Measurements from ENCODE around the gene SHISA6.
"Not testable (repeated sequence)": the region's sequence is repeated elsewhere in the genome, so short reads cannot be mapped to it uniquely, and the experiment has no call there.

The SHISA6 gene

DNA sequence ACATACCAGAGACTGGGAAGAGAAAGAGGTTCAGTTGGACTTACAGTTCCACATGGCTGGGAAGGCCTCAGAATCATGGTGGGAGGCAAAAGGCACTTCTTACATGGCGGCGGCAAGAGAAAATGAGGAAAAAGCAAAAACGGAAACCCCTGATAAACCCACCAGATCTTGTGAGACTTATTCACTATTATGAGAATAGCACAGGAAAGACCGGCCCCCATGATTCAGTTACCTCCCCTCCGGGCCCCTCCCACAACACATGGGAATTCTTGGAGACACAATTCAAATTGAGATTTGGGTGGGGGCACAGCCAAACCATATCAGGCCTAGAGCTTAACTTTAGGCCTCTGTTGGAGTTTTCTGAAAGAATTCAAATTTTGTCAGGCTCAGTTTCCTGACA, 60.9 kb downstream of the SHISA6 start:
- not testable (repeated sequence) for H3K4me3 ChIP-seq (ENCODE audit: low read depth, low read length)

DNA sequence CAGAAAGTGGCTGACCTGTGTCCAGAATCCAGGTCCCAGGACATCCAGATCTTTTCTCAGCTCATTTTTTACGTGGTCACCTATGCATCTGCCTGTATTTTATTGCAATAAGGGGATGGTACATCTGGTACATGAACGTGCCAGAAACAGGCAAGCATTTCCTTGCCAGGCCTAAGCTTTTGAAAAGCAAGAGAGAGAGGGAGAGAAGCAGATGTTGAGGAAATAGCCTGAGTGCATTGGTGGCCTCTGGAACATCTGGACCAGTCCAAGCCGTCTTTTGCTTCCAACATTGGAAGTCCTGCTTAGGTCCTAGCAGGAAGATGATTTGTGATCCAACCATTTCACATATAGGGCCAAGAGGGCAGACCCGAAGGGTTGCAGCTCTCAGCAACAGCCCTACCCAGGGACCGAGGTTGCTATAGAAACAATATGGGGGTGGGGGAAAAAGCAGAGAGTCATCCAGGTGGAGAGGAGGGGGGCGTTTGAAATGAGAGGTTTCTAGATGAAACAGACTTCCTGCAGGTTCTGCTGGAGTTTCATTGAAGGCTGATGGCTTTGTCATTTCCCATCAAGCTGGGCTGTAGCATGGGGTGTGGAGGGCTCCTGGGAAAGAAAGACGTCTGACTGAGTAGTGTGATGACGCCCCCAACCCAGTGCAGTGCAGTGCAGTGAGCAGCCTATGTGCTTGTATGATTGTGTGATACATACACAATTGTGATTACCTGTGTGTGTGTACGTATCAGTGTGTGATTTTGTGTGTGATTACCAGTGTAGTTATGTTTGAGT, 61.6 kb downstream of the SHISA6 start:
- H3K4me3 ChIP-seq (ENCODE audit: low read depth, low read length) = no peak overlapping the region

DNA sequence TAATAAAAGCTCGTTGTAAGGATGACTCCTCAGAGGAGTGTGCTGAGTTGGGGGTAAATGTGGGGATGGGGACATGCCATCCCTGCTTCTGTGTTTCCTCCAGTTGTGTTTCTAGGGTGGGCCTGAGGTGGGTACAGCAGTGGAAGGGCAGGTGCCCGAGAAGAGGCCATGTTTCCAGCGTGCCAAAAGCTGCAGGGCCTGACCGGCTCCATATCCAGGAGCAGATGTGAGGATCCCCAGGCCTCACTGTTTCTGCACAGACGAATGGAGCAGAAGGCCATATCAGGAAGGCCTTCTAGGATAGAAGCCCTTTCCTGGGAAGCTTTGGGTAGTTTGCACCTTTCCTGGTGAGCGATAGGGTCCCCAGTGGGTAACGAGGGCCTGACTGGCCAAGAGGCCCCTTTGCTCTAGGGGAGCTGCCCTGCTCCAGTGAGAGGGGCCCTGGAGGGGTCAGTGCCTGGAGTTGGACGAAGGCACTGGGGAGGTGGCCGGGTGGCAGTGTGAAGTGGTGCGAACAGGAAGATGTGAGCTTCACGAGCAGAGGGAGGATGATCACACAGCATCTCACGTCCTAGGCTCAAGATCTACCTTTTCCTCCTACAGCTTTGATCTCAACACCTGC, 62.9 kb downstream of the SHISA6 start:
- no peak overlapping the region for H3K4me3 ChIP-seq (ENCODE audit: low read depth, low read length)

GRCh38 chr17:11304568-11304967, 63.6 kb downstream of the SHISA6 start:
- no peak overlapping the region for H3K4me3 ChIP-seq (ENCODE audit: low read depth, low read length)

DNA sequence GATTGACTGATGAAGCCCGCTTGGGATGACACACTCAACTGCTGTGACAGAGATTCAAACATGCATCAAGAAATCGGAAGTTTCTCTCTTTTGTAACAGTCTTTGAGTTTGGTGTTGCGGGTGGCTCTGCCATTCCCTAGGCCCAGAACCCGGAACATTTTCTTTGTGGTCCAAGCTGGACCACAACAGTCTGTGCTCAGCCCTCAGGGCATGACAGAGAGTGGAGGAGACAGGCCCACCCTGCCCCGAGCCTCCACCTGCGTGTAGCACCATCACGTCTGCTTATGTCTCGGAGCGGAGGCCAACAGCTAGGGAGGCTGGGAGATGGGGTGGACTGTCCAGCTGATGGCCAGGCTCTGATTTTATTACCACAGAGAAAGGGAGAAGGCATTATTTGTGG, 64.5 kb downstream of the SHISA6 start:
- no peak overlapping the region for H3K4me3 ChIP-seq (ENCODE audit: low read depth, low read length)

- no peak overlapping the region for H3K4me3 ChIP-seq (ENCODE audit: low read depth, low read length)
Observed at GRCh38 chr17:11308531-11308930, 67.5 kb downstream of the SHISA6 start.

- no peak overlapping the region for H3K4me3 ChIP-seq (ENCODE audit: low read depth, low read length)
Observed at GRCh38 chr17:11309033-11309432, 68.0 kb downstream of the SHISA6 start.

DNA sequence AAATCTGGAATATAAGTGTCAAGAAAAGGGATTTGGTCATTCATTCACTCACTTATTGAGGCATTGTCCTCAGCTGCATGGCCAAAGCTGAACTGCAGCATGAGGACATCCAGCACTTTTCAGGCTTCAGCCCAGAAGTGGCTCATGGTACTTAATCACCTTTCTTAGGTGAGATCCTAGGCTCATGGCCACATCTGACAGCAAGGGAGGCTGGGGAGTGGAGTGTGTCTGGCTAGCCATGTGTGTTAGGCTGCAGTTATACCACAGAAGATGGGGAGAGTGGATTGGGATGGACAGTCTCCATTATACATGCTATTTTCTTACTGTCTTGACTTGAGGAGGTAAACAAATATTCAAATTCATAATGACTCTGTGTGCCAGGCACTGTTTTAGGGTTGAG, 68.8 kb downstream of the SHISA6 start:
- no peak overlapping the region for H3K4me3 ChIP-seq (ENCODE audit: low read depth, low read length)

DNA sequence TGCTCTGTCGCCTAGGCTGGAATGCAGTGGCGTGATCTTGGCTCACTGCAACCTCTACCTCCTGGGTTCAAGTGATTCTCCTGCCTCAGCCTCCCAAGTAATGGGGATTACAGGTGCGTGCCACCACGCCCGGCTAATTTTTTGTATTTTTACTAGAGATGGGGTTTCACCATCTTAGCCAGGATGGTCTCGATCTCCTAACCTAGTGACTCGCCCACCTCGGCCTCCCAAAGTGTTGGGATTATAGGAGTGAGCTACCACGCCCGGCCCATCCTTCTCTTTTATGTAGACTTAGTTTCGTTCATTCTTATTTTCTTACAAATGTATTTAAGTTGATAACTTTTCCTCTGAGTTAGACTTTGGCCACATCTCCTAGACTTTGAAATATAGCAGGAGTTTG, 75.4 kb downstream of the SHISA6 start:
- not testable (repeated sequence) for H3K4me3 ChIP-seq (ENCODE audit: low read depth, low read length)

DNA sequence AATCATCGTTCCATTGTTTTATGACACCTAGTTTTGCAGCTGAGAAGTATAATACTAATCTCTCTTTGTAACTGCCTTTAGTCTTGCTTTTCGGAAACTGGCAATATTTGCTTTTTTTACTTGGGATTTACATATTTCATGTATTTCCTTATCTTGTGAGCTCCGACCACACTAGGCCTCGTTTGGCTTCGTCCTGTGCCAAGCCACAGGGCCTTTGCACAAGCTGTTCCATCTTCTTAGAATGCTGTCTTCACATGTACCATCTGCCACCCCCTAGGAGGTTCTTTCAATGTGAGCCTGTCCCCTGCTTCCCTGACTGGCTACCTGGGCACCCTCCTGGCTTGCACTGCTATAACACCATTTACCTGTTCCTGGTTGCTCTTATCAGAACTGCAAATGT, 77.2 kb downstream of the SHISA6 start:
- no peak overlapping the region for H3K4me3 ChIP-seq (ENCODE audit: low read depth, low read length)

DNA sequence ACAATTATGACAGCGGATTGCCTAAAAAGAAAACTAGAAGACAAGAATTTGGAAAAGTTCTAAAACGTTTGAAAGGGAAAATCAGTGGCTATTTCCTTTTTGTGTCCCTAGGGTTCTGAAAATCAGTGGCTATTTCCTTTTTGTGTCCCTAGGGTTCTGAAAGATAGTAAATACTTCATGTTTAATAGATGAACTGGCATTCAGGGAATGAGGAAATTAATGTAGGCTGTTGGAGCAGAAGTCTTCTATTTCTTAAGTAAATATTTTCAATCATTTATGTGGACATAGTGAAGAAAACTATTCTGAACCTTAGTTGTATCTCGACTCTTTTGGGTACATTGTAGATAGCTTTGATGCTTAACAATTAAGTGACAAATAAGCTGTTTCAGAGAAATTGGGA, 78.9 kb downstream of the SHISA6 start:
- no peak overlapping the region for H3K4me3 ChIP-seq (ENCODE audit: low read depth, low read length)

GRCh38 chr17:11324021-11324420, 83.0 kb downstream of the SHISA6 start:
- no peak overlapping the region for H3K4me3 ChIP-seq (ENCODE audit: low read depth, low read length)

GRCh38 chr17:11324846-11325420, 83.9 kb downstream of the SHISA6 start:
- no peak overlapping the region for H3K4me3 ChIP-seq (ENCODE audit: low read depth, low read length)

DNA sequence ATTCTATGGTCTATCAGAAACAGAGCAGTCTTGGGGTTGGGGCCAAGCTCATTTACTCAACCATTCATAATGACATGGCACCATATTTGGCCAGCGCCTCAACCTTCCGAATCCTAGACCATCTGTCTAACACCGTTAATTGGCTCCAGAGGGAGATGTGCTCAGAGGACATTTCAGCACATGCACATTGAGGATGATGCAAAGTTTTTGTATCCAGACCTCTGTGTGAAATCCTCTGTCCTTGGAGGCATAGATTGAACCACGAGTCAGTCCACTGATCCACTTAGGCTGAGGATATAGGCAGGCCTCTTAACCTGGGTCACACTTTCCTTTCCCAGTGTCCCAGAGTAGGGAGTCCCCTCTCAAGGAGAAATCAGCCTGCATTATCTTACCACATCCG, 85.5 kb downstream of the SHISA6 start:
- no peak overlapping the region for H3K4me3 ChIP-seq (ENCODE audit: low read depth, low read length)

GRCh38 chr17:11328770-11329169, 87.8 kb downstream of the SHISA6 start:
- H3K4me3 ChIP-seq (ENCODE audit: low read depth, low read length) = no peak overlapping the region

GRCh38 chr17:11330006-11330405, 89.0 kb downstream of the SHISA6 start:
- H3K4me3 ChIP-seq (ENCODE audit: low read depth, low read length) = no peak overlapping the region

DNA sequence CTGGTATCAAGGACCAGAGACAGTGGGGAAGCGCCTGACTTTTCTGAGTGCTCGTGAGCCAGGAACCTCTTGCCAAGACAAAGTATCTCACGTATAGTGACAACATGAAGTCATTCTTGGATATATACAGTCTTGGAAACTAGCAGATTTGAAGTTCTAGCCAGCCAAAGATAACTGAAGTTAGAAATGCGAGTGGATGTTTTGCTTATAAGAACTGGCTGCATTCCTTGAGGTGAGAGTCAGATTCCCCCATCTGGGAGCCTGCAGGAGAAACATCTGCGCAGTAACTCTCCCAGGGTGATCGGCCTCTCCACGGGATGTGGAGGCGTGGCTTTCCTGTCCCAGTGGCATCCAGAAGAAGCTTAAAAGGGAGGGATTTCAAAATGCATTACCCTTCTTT, 89.8 kb downstream of the SHISA6 start:
- H3K4me3 ChIP-seq (ENCODE audit: low read depth, low read length) = no peak overlapping the region

DNA sequence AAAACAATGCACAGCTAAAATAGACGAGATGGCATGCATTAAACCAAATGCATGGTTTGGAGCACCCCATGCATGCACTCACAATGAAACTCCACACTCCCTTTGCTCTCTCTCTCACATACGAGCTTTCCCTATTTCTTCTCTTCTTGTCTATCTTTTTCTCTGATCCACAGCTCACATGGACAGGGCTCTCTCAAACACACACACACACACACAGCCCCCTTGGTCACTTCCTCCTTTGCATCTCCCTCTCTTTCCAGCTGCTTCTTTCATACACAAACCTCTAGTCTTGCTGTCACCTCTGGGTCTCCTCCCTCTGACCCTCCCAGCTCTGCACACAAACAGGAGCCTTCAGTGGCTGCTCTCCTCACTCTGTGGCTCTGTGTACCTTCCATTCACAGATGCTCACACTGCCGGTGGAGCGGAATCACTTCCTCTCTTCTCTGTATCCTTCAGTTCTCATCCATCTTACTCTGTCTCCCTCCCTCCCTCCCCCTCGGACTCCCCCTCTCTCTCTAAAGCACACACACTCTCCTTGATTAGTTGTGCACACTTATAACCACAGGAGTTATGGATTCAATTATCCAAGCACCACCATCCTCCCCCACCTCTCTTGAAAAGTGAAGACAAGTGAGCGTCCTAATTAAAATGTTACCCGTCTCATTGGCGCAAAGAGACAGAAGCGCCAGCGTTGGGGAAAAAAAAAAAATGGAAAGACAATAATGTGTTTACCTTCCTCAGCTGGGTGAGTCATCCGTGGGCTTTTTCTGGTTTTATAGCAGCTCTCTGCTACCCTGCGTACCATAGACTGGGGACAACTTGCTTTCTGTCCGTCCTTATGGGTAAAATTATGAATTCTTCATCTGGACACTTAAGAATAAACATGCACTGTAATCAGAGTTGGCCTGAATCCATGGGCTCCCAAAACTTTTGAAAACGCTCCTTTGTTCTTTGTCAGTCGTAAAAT, 90.8 kb downstream of the SHISA6 start:
- H3K4me3 ChIP-seq (ENCODE audit: low read depth, low read length) = no peak overlapping the region

GRCh38 chr17:11332706-11333105, 91.7 kb downstream of the SHISA6 start:
- H3K4me3 ChIP-seq (ENCODE audit: low read depth, low read length) = no peak overlapping the region

GRCh38 chr17:11334493-11334892, 93.5 kb downstream of the SHISA6 start:
- no peak overlapping the region for H3K4me3 ChIP-seq (ENCODE audit: low read depth, low read length)

- H3K4me3 ChIP-seq (ENCODE audit: low read depth, low read length) = no peak overlapping the region
Observed at GRCh38 chr17:11336290-11336689, 95.3 kb downstream of the SHISA6 start.

Data from iPS-11a (cell line).